ENCODE results near the gene PROM1. TPM values are rescaled to one million over a fixed set of nuclear protein-coding genes. Genes with fewer than 3 reads are reported as not detected.

Gene PROM1
- total and polyA plus RNA-seq, 9 of the 15 experiments (the other 6 are each of a cell fraction or from before 2014, with no cell fraction given) = 0.05 TPM; not detected in 8

DNA sequence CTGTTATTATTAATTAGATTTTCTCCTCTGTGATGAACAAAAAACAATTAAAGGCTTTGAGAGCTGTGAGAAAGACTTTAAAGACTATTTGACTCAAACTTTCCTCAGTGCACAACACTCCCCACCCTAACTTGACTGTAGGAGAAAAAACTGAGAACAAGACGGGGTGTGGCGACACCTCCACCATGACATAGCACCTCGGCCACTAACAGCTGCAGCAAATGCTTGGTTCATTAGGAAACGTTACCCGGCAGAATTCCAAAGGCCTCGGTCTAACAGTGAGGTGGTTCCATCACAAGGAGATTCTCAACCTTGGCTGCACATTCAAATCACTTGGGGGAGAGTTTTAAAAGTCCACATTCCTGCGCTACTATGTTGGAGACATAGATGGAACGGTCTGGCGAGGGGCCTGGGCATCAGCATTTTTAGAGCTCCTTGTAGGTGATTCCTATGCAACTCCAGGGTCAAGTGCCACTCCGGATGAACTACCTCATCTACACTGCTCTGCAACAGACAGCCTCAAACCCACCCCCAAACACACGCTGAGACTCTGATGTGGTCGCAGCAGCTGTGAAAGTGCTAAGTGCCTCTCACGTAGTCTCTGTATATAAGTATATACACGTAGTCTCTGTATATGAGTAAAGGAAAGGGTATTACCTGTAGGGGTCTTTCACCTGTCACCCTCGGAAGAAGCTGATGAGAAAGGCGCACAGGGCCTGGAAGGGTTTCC, 121.9 kb downstream of the PROM1 start (continued):
- TF ChIP-seq, protein P1, sequence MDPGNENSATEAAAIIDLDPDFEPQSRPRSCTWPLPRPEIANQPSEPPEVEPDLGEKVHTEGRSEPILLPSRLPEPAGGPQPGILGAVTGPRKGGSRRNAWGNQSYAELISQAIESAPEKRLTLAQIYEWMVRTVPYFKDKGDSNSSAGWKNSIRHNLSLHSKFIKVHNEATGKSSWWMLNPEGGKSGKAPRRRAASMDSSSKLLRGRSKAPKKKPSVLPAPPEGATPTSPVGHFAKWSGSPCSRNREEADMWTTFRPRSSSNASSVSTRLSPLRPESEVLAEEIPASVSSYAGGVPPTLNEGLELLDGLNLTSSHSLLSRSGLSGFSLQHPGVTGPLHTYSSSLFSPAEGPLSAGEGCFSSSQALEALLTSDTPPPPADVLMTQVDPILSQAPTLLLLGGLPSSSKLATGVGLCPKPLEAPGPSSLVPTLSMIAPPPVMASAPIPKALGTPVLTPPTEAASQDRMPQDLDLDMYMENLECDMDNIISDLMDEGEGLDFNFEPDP (CRISPR knock-in tag; IDR thresholded peaks at IDR 0.05) = no peak

DNA sequence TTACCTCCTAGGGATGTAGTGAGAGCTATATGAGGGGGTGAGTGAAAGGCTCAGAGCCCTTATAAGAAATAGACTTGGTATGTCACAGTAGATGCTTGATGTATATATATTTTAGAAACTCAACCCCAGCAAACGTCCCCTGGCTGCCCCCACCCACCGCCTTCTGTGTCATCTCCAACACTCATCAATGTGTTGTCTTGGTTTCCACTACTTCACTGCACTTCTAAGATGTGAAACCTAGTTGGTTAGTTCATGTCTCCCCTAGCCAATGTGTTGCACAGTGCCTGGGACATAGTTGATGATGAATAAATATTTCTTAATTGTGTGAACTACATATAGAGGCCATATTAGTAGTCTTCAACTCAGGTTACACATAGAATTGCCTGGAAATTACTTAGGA, 125.3 kb downstream of the PROM1 start:
- BruUV-seq (replicated peaks) = no TSS peak
- FAIRE-seq = no peak
- whole genome bisulfite sequencing (ENCODE audit: insufficient coverage, low coverage, missing lambda C conversion rate) = 0% methylated on average over 2 of the region's 2 CpGs
- H3K9me1 ChIP-seq (ENCODE audit: control insufficient read depth, insufficient read depth, low read length) = no peaks in the 10 kb centered on the region
- no peak overlapping the region for H2AFZ ChIP-seq (ENCODE audit: low read depth, low read length)
- peaks cover 0 to 11% of the 10 kb centered on the region in 2 experiments; a peak in 3 of 5 replicates for H3K27me3 ChIP-seq (ENCODE audit: control insufficient read depth in 2 of 2, insufficient read depth in 2 of 2, low read length in 2 of 2)
- no peak for ATAC-seq
- no peak overlapping the region for H3K4me2 ChIP-seq (ENCODE audit: insufficient read depth, low read length)
- TF ChIP-seq ZKSCAN3 (CRISPR knock-in tag; IDR thresholded peaks at IDR 0.05) (no peak), STAT5A (IDR thresholded peaks at IDR 0.05; ENCODE audit: borderline replicate concordance, low read length) (no peak), NR3C1 (CRISPR knock-in tag; IDR thresholded peaks at IDR 0.05) (no peak), SAFB (IDR thresholded peaks at IDR 0.05; ENCODE audit: borderline replicate concordance, low read depth, low read length) (no peak), NCOA2 (IDR thresholded peaks at IDR 0.05; ENCODE audit: partially characterized antibody in 2 of 2) (no peak)
- TF ChIP-seq, protein P2, sequence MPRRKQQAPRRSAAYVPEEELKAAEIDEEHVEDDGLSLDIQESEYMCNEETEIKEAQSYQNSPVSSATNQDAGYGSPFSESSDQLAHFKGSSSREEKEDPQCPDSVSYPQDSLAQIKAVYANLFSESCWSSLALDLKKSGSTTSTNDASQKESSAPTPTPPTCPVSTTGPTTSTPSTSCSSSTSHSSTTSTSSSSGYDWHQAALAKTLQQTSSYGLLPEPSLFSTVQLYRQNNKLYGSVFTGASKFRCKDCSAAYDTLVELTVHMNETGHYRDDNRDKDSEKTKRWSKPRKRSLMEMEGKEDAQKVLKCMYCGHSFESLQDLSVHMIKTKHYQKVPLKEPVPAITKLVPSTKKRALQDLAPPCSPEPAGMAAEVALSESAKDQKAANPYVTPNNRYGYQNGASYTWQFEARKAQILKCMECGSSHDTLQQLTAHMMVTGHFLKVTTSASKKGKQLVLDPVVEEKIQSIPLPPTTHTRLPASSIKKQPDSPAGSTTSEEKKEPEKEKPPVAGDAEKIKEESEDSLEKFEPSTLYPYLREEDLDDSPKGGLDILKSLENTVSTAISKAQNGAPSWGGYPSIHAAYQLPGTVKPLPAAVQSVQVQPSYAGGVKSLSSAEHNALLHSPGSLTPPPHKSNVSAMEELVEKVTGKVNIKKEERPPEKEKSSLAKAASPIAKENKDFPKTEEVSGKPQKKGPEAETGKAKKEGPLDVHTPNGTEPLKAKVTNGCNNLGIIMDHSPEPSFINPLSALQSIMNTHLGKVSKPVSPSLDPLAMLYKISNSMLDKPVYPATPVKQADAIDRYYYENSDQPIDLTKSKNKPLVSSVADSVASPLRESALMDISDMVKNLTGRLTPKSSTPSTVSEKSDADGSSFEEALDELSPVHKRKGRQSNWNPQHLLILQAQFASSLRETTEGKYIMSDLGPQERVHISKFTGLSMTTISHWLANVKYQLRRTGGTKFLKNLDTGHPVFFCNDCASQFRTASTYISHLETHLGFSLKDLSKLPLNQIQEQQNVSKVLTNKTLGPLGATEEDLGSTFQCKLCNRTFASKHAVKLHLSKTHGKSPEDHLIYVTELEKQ (CRISPR knock-in tag; IDR thresholded peaks at IDR 0.05) = no peak
- ChIA-PET POLR2A (no interaction called here), CTCF (ENCODE audit: low intra/inter-chr PET ratio) (interaction anchor here (4.3 kb wide), 1 partner anchor 153 kb away, joined by 28 read pairs; no protein-coding TSS in a partner anchor)
- DNase-seq (ENCODE audit: extremely low read depth in 1 of 4, low spot score in 3 of 4) = no peak
- H3K36me3 ChIP-seq (ENCODE audit: control insufficient read depth, insufficient read depth, low read length) = no peaks in the 10 kb centered on the region
- H3K4me1 ChIP-seq (replicated peaks in 1 of 2; ENCODE audit: control insufficient read depth in 2 of 2, insufficient read depth in 2 of 2, low read length in 2 of 2) = peaks cover 0 to 5% of the 10 kb centered on the region in 2 experiments; a peak in 1 of 5 replicates
- intact Hi-C loops (cut with micrococcal nuclease) = loop anchor here (5.0 kb wide), 1 partner anchor 91 kb away; no protein-coding TSS in a partner anchor
- no peaks in the 10 kb centered on the region for H4K20me1 ChIP-seq (replicated peaks; ENCODE audit: control insufficient read depth, insufficient read depth, low read length)
- no peak overlapping the region for H3K9ac ChIP-seq (ENCODE audit: insufficient read depth in 1 of 2, low read depth in 2 of 2, low read length in 2 of 2)
- in situ Hi-C loops (cut with MboI) = loop anchor here (5.0 kb wide), 1 partner anchor 151 kb away; no protein-coding TSS in a partner anchor
- H3K4me3 ChIP-seq = no peak overlapping the region
- no peak overlapping the region for H3K27ac ChIP-seq (ENCODE audit: extremely low read depth, low read depth, low read length)
- H3K9me3 ChIP-seq (replicated peaks; ENCODE audit: control insufficient read depth, insufficient read depth, low read depth, low read length) = no peaks in the 10 kb centered on the region
- H3K79me2 ChIP-seq (ENCODE audit: control insufficient read depth, insufficient read depth, low read length) = no peaks in the 10 kb centered on the region

All from K562 (cell line).